ENCODE data around the gene TMEM229B.

The TMEM229B gene

GRCh38 chr14:67524634-67524963, 36.1 kb upstream of the TMEM229B start:
- TF ChIP-seq CTCF (IDR thresholded peaks at IDR 0.05; ENCODE audit: low read depth, low read length), result no peak
- peak in 1 of 2 donors; percentile 19 for DNase-seq (ENCODE audit: low read depth in 2 of 2)
- no peak overlapping the region for H3K4me3 ChIP-seq (replicated peaks in 1 of 2; ENCODE audit: low read depth in 2 of 2, low read length in 2 of 2)

GRCh38 chr14:67523764-67524633, 35.5 kb upstream of the TMEM229B start:
- no peak overlapping the region for H3K4me3 ChIP-seq (replicated peaks in 1 of 2; ENCODE audit: low read depth in 2 of 2, low read length in 2 of 2)
- no peak for TF ChIP-seq CTCF (IDR thresholded peaks at IDR 0.05; ENCODE audit: low read depth, low read length)
- no peak for DNase-seq (ENCODE audit: low read depth in 2 of 2)

- no peak for DNase-seq (ENCODE audit: low read depth in 2 of 2)
- no peak overlapping the region for H3K4me3 ChIP-seq (replicated peaks in 1 of 2; ENCODE audit: low read depth in 2 of 2, low read length in 2 of 2)
- TF ChIP-seq CTCF (IDR thresholded peaks at IDR 0.05; ENCODE audit: low read depth, low read length), result no peak
These were observed 33.7 kb upstream of the TMEM229B start for GRCh38 chr14:67522270-67522669.

- TF ChIP-seq CTCF (IDR thresholded peaks at IDR 0.05; ENCODE audit: low read depth, low read length), result no peak
- no peak for DNase-seq (ENCODE audit: low read depth in 2 of 2)
- H3K4me3 ChIP-seq (replicated peaks in 1 of 2; ENCODE audit: low read depth in 2 of 2, low read length in 2 of 2), result no peak overlapping the region
These were observed 32.0 kb upstream of the TMEM229B start for GRCh38 chr14:67520482-67520881.

- no peak for DNase-seq (ENCODE audit: low read depth in 2 of 2)
- no peak overlapping the region for H3K4me3 ChIP-seq (replicated peaks in 1 of 2; ENCODE audit: low read depth in 2 of 2, low read length in 2 of 2)
- no peak for TF ChIP-seq CTCF (IDR thresholded peaks at IDR 0.05; ENCODE audit: low read depth, low read length)
These were observed 30.9 kb upstream of the TMEM229B start for GRCh38 chr14:67519406-67519805.

GRCh38 chr14:67517083-67517482, 28.6 kb upstream of the TMEM229B start:
- no peak overlapping the region for H3K4me3 ChIP-seq (replicated peaks in 1 of 2; ENCODE audit: low read depth in 2 of 2, low read length in 2 of 2)
- DNase-seq (ENCODE audit: low read depth in 2 of 2), result peak; percentile 26 to 42
- TF ChIP-seq CTCF (IDR thresholded peaks at IDR 0.05; ENCODE audit: low read depth, low read length), result no peak

GRCh38 chr14:67516676-67517075, 28.2 kb upstream of the TMEM229B start:
- no peak for DNase-seq (ENCODE audit: low read depth in 2 of 2)
- TF ChIP-seq CTCF (IDR thresholded peaks at IDR 0.05; ENCODE audit: low read depth, low read length), result no peak
- H3K4me3 ChIP-seq (replicated peaks in 1 of 2; ENCODE audit: low read depth in 2 of 2, low read length in 2 of 2), result no peak overlapping the region
